Stimulated activated CD8-positive, alpha-beta memory T cell treated with anti-CD3 and anti-CD28 coated beads, Interleukin-7, amount 100 ng/mL, for 4 hours (primary cell): ENCODE data around the gene AADACL4.
"Not testable (repeated sequence)": the region's sequence is repeated elsewhere in the genome, so short reads cannot be mapped to it uniquely, and the experiment has no call there.

Source experiments
- DNase-seq, 2 donors: peaks; one replicate each; pipeline ENCODE4 v3.0.0-alpha.2; 2020; ENCODE audit warnings: low read depth in 2 of 2

Gene AADACL4

DNA sequence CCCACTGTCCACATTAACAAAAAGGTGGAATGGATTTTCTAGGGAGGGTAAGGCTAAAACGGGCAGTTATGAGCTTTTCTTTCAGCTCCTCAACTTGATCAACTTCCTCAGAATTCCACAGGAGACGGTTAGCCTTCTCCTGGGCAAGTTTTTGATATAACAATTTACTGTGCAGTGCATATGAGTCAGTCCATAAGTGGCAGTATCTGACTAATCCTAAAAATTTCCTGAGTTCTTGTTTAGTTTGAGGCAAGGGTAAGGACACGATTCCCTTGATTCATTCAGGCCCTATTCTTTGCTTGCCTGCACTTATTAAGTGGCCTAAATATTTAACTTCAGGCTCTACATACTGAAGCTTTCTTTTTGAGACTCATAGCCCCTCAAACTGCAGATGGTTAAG lies 65.8 kb downstream of the AADACL4 start:
- DNase-seq, result no peak

DNA sequence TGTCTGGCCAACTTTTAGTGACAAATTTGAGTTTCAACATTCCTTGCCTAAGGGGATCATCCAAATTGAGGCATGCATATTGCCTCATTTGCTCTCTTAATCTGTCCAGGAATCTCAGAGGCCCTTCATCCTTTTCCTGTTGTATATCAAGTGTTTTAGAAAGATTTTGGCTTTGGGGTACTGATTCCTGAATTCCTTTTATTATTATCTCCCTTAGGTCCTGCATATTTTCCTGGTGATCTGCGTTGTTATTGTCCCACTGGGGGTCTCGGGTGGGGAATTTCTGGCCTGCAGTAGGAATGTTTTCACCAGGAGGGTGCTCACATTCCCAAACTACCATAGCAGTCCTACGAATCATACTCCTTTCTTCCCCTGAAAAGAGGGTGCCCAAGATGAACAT lies 67.7 kb downstream of the AADACL4 start:
- no peak for DNase-seq

DNA sequence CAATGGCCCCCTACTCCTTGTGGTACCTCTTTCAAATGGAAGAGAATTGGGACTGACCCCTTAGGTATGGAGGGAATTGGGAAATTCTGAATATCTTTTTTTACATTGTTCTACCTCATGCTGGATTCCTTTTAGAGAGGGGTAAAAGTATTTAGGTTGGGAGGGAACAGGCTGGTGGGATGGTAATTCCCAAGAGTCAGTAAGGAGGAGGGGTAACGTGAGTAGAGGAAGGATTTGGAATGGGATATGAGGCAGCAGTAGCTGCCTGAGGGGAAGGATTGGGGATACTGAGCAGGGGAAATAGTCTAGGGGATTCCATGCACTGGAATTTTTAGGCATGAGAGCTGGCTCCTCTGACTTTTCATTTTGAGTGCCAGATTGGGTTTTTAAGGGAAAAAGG lies 68.2 kb downstream of the AADACL4 start:
- no peak for DNase-seq

DNA sequence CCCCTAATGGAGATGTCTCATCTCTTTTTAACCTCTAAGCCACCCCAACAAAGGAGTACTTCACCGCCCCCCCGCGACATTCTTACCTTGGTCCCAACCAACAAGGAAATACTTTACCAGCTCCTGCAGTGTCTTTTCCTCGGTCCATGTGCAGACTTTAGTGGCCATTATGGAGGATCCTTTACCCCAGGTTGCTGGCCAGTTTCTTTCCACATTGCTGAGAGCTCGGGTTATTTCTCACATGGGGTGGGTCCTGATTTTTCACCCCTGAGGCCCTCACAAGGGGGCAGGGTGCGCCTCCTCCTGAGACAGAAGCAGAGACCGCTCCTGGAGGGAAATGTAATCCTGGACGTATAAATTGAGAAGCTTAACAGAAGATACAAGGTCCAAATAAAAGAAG lies 69.0 kb downstream of the AADACL4 start:
- no peak for DNase-seq

DNA sequence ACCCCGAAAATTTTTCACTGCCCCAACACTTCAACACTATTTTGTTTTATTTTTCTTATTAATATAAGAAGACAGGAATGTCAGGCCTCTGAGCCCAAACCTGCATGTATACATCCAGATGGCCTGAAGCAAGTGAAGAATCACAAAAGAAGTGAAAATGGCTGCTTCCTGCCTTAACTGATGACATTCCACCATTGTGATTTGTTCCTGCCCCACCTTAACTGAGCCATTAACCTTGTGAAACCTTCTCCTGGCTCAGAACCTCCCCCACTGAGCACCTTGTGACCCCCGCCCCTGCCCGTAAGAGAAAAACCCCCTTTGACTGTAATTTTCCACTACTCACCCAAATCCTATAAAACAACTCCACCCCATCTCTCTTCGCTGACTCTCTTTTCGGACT lies 69.8 kb downstream of the AADACL4 start:
- not testable (repeated sequence) for DNase-seq

DNA sequence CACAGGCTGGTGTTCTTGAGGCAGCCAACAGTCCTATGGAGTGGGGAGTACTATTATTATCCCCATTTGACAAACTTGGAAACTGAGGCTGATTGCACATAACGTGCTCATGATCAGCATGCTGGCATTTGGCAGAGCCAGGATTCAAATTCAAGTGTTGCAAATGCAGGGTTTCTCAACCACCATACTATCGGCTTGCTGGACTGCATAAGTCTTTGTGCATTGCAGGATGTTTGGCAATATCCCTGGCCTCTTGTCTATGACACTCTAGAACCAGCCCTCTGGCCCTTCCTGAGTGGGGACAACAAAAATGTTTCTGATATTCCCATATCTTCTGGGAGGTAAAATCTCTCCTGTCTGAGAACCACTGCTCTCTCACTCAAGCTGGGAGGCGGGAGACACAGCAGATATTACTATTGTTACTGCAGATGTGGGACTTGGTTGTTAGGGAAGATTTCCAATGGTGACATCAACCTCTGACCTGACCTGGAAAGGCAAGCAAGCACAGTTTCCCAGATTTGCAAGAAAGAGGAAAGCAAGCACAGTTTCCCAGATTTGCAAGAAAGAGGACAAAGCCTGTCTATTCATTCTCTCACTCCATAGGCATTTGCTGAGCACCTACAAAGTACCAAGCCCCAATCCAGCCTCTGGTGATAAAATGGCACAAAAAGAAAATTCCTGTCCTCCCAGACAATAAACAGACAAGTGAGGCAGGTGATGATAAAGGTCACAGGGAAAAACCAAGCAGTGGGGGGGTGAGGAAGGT lies 71.0 kb downstream of the AADACL4 start:
- DNase-seq, result no peak

DNA sequence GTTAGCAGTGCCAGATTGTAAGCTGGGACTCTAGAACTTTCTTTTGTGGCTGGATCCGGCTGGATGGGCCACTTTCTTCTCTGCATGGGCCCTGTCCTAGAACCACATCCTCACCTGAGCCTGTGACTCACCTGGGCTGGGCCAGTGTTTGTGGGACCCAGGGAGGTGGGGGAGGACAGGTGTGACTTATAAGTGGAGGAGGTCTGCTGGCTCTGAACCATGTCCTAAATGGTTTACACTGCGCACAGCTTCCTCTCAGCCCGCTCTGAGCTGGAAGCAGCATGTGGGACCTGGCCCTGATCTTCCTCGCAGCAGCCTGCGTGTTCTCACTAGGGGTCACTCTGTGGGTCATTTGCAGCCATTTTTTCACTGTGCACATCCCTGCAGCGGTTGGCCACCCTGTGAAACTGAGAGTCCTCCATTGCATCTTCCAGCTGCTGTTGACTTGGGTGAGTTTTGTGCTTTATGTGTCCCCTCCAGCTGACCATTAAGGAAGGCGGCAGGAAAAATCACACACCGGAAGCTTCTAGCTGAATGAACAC lies 72.1 kb downstream of the AADACL4 start, which contains the start of gene AADACL3:
AADACL3 (plus strand) TSS at position 215 of the 542 bp plus-strand sequence; CDS start at position 282, 67 bp downstream.
- DNase-seq, result no peak
